ENCODE measurements around the gene OR51E1. TPM values are rescaled to one million over a fixed set of nuclear protein-coding genes. Genes with fewer than 3 reads are reported as not detected.

The OR51E1 gene
- total and polyA plus RNA-seq, 2 donors (not counting 3 experiments of a cell fraction or from before 2014, with no cell fraction given), result not detected

GRCh38 chr11:4699697-4700435 lies 56.1 kb downstream of the OR51E1 start:
- ChIA-PET CTCF (no interaction called here), POLR2A (no interaction called here)
- TF ChIP-seq MYC (IDR thresholded peaks at IDR 0.05; ENCODE audit: low read depth, low read length) (no peak), POLR2A (IDR thresholded peaks at IDR 0.05; ENCODE audit: low read depth, low read length) (no peak), FOS (IDR thresholded peaks at IDR 0.05; ENCODE audit: borderline replicate concordance, insufficient read depth, low read length) (no peak), EZH2 (IDR thresholded peaks at IDR 0.05; ENCODE audit: borderline replicate concordance, low read depth, low read length, severe bottlenecking) (no peak), JUN (IDR thresholded peaks at IDR 0.05; ENCODE audit: borderline replicate concordance, insufficient read depth, insufficient read length, low read depth) (no peak), GATA2 (IDR thresholded peaks at IDR 0.05; ENCODE audit: insufficient read depth, insufficient read length, low read depth, low read length) (no peak), POLR2AphosphoS5 (IDR thresholded peaks at IDR 0.05; ENCODE audit: insufficient read depth, low read depth, low read length) (no peak)
- TF ChIP-seq, protein P1, sequence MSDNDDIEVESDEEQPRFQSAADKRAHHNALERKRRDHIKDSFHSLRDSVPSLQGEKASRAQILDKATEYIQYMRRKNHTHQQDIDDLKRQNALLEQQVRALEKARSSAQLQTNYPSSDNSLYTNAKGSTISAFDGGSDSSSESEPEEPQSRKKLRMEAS (IDR thresholded peaks at IDR 0.05; ENCODE audit: insufficient read depth, insufficient read length), result no peak
- TF ChIP-seq, protein P2, sequence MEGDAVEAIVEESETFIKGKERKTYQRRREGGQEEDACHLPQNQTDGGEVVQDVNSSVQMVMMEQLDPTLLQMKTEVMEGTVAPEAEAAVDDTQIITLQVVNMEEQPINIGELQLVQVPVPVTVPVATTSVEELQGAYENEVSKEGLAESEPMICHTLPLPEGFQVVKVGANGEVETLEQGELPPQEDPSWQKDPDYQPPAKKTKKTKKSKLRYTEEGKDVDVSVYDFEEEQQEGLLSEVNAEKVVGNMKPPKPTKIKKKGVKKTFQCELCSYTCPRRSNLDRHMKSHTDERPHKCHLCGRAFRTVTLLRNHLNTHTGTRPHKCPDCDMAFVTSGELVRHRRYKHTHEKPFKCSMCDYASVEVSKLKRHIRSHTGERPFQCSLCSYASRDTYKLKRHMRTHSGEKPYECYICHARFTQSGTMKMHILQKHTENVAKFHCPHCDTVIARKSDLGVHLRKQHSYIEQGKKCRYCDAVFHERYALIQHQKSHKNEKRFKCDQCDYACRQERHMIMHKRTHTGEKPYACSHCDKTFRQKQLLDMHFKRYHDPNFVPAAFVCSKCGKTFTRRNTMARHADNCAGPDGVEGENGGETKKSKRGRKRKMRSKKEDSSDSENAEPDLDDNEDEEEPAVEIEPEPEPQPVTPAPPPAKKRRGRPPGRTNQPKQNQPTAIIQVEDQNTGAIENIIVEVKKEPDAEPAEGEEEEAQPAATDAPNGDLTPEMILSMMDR (IDR thresholded peaks at IDR 0.05; ENCODE audit: extremely low read depth in 1 of 2, insufficient read depth in 1 of 2, low read depth in 1 of 2, low read length in 2 of 2), result no peak
- H2AFZ ChIP-seq (ENCODE audit: low read depth, low read length), result no peak overlapping the region
- intact Hi-C loops (cut with micrococcal nuclease), result no loop called here
- FAIRE-seq, result no peak
- no peak for DNase-seq (ENCODE audit: low read depth, low spot score)
- no peaks in the 10 kb centered on the region for H3K79me2 ChIP-seq (ENCODE audit: control insufficient read depth, insufficient read depth, low read length)
- H3K4me2 ChIP-seq (ENCODE audit: insufficient read depth, low read length), result no peak overlapping the region
- no TSS peak for BruUV-seq (replicated peaks)
- dilution Hi-C loops (cut with MboI; ENCODE audit: extremely low pct_ligation_motif_present, low sequenced_read_pairs), result no loop called here
- H3K4me1 ChIP-seq (ENCODE audit: control insufficient read depth, extremely low read depth, insufficient read depth, low read length), result no peaks in the 10 kb centered on the region
- no peak overlapping the region for H3K9ac ChIP-seq (replicated peaks; ENCODE audit: extremely low read depth, insufficient read depth, low read length)
- no peaks in the 10 kb centered on the region for H3K27me3 ChIP-seq (ENCODE audit: control insufficient read depth in 2 of 2, insufficient read depth in 2 of 2, low read length in 2 of 2)
- no peaks in the 10 kb centered on the region for H4K20me1 ChIP-seq (replicated peaks; ENCODE audit: control insufficient read depth, extremely low read depth, insufficient read depth, low read length)
- H3K9me3 ChIP-seq (replicated peaks; ENCODE audit: control insufficient read depth, insufficient read depth, low read length), result no peaks in the 10 kb centered on the region
- no peak overlapping the region for H3K4me3 ChIP-seq (replicated peaks in 1 of 3; ENCODE audit: insufficient read depth in 1 of 3, low read depth in 1 of 3, low read length in 3 of 3)
- no peaks in the 10 kb centered on the region for H3K9me1 ChIP-seq (replicated peaks; ENCODE audit: control insufficient read depth, extremely low read depth, insufficient read depth, low read length)
- H3K27ac ChIP-seq (ENCODE audit: insufficient read depth, low read depth, low read length), result no peak overlapping the region
- no peaks in the 10 kb centered on the region for H3K36me3 ChIP-seq (ENCODE audit: control insufficient read depth in 2 of 2, extremely low read depth in 1 of 2, insufficient read depth in 2 of 2, low read length in 2 of 2)

Data from endothelial cell of umbilical vein (primary cell).